ACHN (cell line): ENCODE measurements around the gene SURF6.
"Not testable (repeated sequence)": the region's sequence is repeated elsewhere in the genome, so short reads cannot be mapped to it uniquely, and the experiment has no call there.

Source experiments
- DNase-seq: peaks from one replicate; pipeline ENCODE4 v3.0.0-alpha.2; 2015
- in situ Hi-C: cut with HindIII; loops from 2 replicates; pipeline ENCODE4 v1.10.0; 2017; ENCODE audit warnings: low sequenced_read_pairs, low pct_ligation_motif_present, low pct_unique_long_range_greater_than_20kb

Gene SURF6

DNA sequence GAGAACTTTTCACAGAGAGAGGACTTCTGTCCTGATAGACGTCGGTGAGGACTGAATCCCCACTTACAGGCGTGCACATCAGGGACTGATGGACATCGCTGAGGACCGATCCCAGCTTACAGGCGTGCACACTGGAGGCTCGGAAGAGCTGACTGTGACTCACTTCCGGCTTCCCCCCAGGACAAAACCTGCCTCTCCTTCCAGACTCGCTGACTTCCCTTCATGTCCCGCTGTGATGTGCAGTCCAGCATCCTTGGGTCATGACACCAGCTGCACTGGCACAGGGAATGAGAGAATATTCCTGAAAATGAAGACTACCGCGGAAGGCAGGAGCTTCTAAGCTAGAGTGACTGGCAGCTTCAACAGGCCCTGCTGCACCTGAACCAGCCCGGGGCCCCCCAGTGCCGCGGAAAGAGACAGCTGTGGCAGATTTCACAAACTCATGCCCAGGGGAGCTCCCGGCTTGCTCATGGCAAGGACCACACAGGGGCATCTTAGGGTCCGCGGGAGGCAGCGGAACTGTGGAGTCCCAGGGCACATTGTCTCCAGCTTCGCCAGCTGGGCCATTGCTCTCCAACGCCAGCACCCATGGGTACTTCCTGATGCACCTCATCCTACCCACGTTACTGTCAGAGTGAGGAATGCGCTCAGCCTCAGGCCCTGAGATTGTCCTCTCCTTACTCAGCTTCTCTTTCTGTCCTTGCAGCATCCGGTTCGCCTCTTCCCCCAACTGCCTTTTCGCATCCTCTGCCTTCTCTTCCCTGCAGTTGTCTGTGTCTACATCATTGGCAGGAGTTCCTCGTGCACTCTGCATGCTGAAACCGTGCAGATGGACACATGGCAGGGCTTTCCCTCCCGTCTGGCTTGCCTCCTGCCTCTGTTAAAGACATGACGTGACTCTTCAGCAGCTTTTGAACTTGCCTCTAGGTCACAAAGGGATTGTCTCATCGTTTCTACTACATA, 29.5 kb downstream of the SURF6 start:
- in situ Hi-C loops, result no loop called here
- DNase-seq, result no peak

DNA sequence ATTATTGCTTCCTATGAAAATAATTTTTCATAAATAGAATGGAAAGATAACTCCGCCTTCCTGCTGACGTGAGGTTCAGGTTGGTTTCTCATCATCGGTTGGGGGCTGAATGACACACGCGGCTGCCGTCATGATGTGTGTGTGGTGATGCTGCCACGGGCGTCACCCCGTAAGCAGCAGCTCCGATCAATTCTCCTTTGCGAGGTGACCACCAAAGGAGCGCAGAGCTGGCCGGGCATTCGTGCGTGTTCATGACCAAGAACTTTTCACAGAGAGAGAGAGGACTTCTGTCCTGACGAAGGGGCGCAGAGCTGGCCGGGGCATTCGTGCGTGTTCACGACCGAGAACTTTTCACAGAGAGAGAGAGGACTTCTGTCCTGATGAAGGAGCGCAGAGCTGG, 30.3 kb downstream of the SURF6 start:
- in situ Hi-C loops, result no loop called here
- no peak for DNase-seq

DNA sequence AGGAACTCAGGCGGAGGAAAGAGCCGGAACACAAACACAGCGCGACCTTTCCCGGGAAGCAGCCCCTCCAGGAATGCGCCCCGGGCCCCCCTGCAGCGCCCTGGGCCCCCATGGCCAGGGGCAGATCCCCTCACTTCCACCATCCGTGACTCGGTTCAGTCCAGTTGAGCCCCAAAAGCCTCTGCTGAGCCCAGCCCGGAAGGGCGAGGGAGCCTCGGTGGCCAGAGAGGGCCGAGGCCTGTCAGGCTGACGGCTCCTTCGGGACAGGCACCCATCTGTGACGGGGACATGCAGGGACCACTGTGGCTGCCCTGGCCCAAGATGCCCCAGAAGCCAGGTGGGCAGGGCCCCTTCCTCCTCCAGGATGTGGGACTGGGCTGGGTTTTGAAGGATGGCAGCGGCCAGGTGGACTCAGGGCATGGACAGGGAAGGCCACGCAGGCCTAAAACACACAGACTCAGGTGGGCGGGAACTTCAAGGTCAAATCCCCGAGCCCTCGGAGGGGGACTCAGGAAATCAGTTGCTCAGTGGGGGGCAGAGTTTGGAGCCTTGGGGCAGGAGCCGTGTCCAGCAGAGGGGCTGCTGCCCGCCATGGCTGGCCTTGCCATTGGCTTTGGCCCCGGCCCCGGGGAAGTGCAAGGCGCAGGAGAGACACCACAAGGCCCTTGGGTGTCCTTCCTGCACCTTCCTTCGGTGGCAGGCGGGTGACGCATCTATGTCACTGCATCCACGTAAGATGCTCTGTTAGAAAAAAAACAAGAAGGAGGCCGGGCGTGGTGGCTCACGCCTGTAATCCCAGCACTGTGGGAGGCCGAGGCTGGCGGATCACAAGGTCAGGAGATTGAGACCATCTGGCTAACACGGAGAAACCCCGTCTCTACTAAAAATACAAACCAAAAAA, 31.3 kb downstream of the SURF6 start:
- in situ Hi-C loops, result no loop called here
- DNase-seq, result no peak

- DNase-seq, result no peak
- in situ Hi-C loops, result no loop called here
Measured at GRCh38 chr9:133304158-133304470, 31.9 kb downstream of the SURF6 start.

DNA sequence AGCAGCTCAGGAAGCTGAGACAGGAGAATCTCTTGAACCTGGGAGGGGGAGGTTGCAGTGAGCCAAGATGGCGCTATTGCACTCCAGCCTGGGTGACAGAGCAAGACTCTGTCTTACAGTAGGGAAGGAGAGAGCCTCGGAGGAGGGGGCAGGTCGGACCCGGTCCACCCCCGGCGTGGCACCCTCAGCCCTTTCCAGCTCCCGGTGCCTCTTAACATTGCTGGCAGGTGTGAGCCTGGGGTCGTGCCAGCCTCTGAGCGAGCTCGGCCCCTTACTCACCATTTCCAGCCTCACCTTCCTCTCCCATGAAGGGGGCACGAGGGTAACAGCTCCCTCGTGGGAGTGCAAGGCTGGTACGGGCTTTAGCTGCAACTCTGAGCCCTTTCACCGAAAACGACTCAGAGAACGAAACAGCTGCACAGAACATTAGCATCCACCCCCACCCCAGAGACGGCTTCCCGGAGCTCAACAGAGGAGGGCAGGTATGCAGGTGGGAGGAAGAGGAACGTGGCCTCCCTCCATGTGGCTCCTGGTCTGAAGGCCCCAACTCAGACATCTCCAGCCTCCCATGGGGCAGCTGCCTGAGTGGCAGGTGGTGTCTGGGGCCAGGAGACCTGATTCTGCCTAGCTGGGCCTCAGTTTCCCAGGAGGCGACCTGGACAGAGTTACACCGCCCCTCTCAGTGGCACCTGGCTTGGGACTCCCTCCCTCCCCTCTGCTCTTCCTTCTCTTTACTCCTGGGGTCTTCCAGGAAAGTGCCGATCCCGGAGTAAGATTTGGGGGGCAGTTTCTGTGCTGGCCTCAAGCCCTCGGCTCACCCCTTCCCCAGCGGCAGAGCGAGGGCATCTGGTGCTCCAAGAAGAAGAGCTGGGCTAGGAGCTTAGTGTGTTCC, 32.5 kb downstream of the SURF6 start:
- no peak for DNase-seq
- in situ Hi-C loops, result no loop called here

GRCh38 chr9:133301253-133302230, 34.4 kb downstream of the SURF6 start:
- in situ Hi-C loops, result no loop called here
- DNase-seq, result no peak

DNA sequence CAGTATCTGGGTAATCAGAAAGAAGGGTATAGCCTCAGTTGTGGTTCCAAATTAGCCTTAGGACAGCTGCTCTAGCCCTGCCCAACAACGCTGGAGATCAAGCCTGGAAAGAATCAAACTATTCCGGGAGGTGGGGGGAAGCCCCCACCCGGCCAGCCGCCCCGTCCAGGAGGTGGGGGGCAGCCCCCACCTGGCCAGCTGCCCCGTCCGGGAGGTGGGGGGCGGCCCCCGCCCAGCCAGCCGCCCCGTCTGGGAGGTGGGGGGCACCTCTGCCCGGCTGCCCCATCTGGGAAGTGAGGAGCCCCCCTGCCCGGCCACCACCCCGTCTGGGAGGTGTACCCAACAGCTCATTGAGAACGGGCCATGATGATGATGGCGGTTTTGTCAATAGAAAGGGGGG, 36.0 kb downstream of the SURF6 start:
- in situ Hi-C loops, DNase-seq: not testable (repeated sequence)

DNA sequence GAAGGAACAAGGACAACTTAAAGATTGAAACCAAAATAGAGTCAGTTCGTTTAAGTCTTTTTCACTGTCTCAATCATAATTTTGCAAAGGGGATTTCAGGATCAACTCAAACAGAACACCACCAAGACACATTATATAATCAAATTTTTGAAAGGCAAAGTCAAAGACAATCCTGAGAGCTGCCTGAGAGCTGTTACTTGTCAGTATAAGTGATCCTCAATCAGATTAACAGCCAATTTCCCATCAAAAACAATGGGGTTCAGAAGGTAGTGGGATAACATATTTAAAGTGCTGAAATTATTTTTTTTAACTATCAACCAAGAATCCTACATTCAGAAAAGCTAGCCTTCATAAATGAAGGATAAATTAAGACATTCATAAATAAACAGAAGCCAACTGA, 41.7 kb downstream of the SURF6 start:
- no peak for DNase-seq
- in situ Hi-C loops, result no loop called here

- no peak for DNase-seq
- in situ Hi-C loops, result no loop called here
Measured at GRCh38 chr9:133290751-133291302, 45.2 kb downstream of the SURF6 start.

DNA sequence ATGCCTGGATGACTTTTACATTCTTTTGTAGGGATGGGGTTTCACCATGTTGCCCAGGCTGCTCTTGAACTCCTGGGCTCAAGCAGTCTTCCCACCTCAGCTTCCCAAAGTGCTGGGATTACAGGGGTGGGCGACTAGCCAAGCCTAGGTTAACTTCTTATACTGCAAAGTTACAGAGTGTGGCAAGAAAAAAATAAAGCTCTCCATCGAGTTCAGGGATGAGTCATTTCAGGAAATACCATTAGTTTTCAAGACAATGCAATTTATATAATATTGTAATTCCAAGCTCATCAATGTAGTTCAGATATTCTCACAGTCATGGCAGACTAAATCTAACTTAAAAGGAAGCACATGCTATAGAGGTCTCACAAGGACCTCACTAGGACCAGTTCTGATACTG, 49.5 kb downstream of the SURF6 start:
- DNase-seq, result no peak
- in situ Hi-C loops, result no loop called here

DNA sequence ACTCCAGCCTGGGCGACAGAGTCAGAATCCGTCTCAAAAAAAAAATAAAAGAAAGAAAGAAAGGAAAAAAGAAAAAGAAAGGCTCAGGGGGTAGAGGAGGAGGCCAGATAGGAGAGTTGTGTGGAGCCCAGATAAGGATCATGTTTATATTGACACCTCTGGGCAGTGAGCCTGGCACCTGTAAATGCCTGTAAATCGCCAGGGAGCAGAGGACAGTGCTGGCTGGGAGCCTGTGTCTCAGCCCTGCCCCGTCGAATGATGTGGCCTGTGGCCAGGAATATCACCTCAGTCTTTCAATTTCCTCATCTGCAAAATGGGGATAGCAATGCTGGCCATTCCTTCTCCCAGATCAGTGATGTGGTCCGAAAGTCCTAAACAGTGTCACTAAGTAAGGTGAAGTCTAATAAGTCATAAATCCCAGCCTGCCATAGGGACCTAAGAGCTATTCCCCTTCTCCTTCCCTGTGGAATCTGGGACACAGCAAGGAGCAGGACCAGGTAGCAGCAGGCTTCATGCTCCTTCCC, 50.7 kb downstream of the SURF6 start:
- no peak for DNase-seq
- in situ Hi-C loops, result no loop called here

DNA sequence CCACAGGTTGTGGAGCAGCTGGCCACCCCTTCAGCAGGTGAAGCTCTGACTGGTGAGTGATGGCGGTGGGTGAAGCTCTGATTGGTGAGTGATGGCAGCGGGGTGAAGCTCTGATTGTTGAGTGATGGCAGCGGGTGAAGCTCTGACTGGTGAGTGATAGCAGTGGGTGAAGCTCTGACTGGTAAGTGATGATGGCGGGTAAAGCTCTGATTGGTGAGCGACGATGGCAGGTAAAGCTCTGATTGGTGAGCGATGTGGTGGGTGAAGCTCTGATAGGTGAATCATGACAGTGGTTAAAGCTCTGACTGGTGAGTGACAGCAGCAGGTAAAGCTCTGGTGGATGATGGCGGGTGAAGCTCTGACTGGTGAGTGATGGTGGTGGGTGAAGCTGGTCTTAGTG, 51.6 kb downstream of the SURF6 start:
- in situ Hi-C loops, result no loop called here
- DNase-seq, result no peak

- DNase-seq, in situ Hi-C loops: not testable (repeated sequence)
Measured at GRCh38 chr9:133283255-133284032, 52.5 kb downstream of the SURF6 start.

- in situ Hi-C loops, result no loop called here
Measured at GRCh38 chr9:133282464-133283238, 53.3 kb downstream of the SURF6 start.

GRCh38 chr9:133280392-133280791, 55.6 kb downstream of the SURF6 start:
- in situ Hi-C loops, result no loop called here
- no peak for DNase-seq

More at GRCh38 chr9:133282464-133283238, 53.3 kb downstream of the SURF6 start:
- DNase-seq, result no peak
